BJ (cell line): Measurements from ENCODE around the gene CRY1. TPM values are rescaled to one million over a fixed set of nuclear protein-coding genes. Genes with fewer than 3 reads are reported as not detected.
"Not testable (repeated sequence)": the region's sequence is repeated elsewhere in the genome, so short reads cannot be mapped to it uniquely, and the experiment has no call there.

Experiments used
- CTCF ChIA-PET: fragments of 350-600 bp; formaldehyde crosslinking; extraction: SDS; loops from one replicate; lab custom pipeline; 2021; ENCODE audit warnings: antibody characterized with exemption, inconsistent platforms; lab: Yijun Ruan, JAX
- POLR2A ChIA-PET: fragments of 300-600 bp; sonication (Branson Sonifier 250); formaldehyde crosslinking; extraction: SDS; loops from one replicate; lab custom pipeline; 2021; ENCODE audit warnings: antibody characterized with exemption; lab: Charles Lee
- DNase-seq: peaks from one replicate; pipeline ENCODE4 v3.0.0-alpha.2; 2011; ENCODE audit warnings: low read depth
- H3K27me3 ChIP-seq: 2 replicates; pipeline ENCODE4 v1.6.0; 2011; ENCODE audit warnings: low read length; ENCODE audit not compliant: control insufficient read depth, insufficient read depth
- H3K36me3 ChIP-seq: 2 replicates; pipeline ENCODE4 v1.5.1; 2011; ENCODE audit warnings: low read length; ENCODE audit not compliant: control insufficient read depth, insufficient read depth
- H3K4me3 ChIP-seq: 2 replicates; pipeline ENCODE4 v1.5.1; 2011; ENCODE audit warnings: low read depth, mild to moderate bottlenecking, control low read depth, low read length
- CTCF ChIP-seq: IDR thresholded peaks from 2 replicates; pipeline ENCODE4 v1.5.1; 2011; ENCODE audit warnings: low read depth, mild to moderate bottlenecking, control low read depth, inconsistent platforms, low read length, moderate library complexity; ENCODE audit not compliant: insufficient read depth
- polyA plus RNA-seq: library from polyadenylated mRNA; depleted of rRNA; stranded (reverse); fragments of >200 nt; gene quantifications from 2 replicates; pipeline ENCODE4 v1.2.3, GENCODE V29; 2011

The CRY1 gene
- polyA plus RNA-seq, 1 experiment, result 6.9 TPM

- no peak for TF ChIP-seq CTCF
- H3K36me3 ChIP-seq, result no peaks in the 10 kb centered on the region
- no peaks in the 10 kb centered on the region for H3K27me3 ChIP-seq
- ChIA-PET POLR2A (no interaction called here), CTCF (interaction anchor here (0.9 kb wide), 1 partner anchor 10 kb away, joined by 4 read pairs; no protein-coding TSS in a partner anchor)
- H3K4me3 ChIP-seq, result no peak overlapping the region
- DNase-seq, result no peak
These were observed 62.3 kb downstream of the CRY1 start for GRCh38 chr12:107031061-107031460.

- no peak for TF ChIP-seq CTCF
- DNase-seq, result no peak
- ChIA-PET POLR2A (interaction anchor here (0.5 kb wide), 1 partner anchor 64 kb away, joined by 3 read pairs; no protein-coding TSS in a partner anchor), CTCF (no interaction called here)
- Histone ChIP-seq H3K4me3 (no peak overlapping the region), H3K27me3 (no peaks in the 10 kb centered on the region), H3K36me3 (no peaks in the 10 kb centered on the region)
These were observed 64.3 kb downstream of the CRY1 start for GRCh38 chr12:107029081-107029480.

GRCh38 chr12:107027636-107028053 is 65.7 kb downstream of the CRY1 start:
- Histone ChIP-seq H3K36me3 (no peaks in the 10 kb centered on the region), H3K27me3 (no peaks in the 10 kb centered on the region), H3K4me3 (no peak overlapping the region)
- no peak for TF ChIP-seq CTCF
- peak; percentile 90 for DNase-seq
- CTCF ChIA-PET, result no interaction called here
- POLR2A ChIA-PET, result interaction anchor here (0.6 kb wide), 1 partner anchor 11 kb away, joined by 3 read pairs; no protein-coding TSS in a partner anchor

- H3K27me3 ChIP-seq, result no peaks in the 10 kb centered on the region
- H3K36me3 ChIP-seq, result no peaks in the 10 kb centered on the region
- no peak for DNase-seq
- ChIA-PET CTCF (no interaction called here), POLR2A (interaction anchor here (0.6 kb wide), 1 partner anchor 11 kb away, joined by 3 read pairs; no protein-coding TSS in a partner anchor)
- TF ChIP-seq CTCF, result no peak
- no peak overlapping the region for H3K4me3 ChIP-seq
These were observed 66.3 kb downstream of the CRY1 start for GRCh38 chr12:107026806-107027635.

- DNase-seq, CTCF ChIA-PET, H3K36me3 ChIP-seq, H3K4me3 ChIP-seq, POLR2A ChIA-PET, H3K27me3 ChIP-seq: not testable (repeated sequence)
These were observed 67.0 kb downstream of the CRY1 start for GRCh38 chr12:107026356-107026755.
